Liver (tissue), 9 donors: ENCODE results near the gene SLX4IP. TPM values are rescaled to one million over a fixed set of nuclear protein-coding genes. Genes with fewer than 3 reads are reported as not detected.

Experiments used
- DNase-seq: peaks from one replicate; pipeline ENCODE4 v3.0.0-alpha.2; 2017; ENCODE audit warnings: low spot score
- H3K27ac ChIP-seq, 2 donors: one replicate each; pipeline ENCODE4 v1.7.0; 2013; ENCODE audit warnings: inconsistent platforms in 2 of 2, low read length in 2 of 2, control low read depth in 1 of 2, low read depth in 1 of 2, mild to moderate bottlenecking in 1 of 2
- H3K27me3 ChIP-seq, 4 donors: one replicate each; pipeline versions ENCODE4 v1.6.1 to v1.7.0; 2013; ENCODE audit warnings: low read length in 3 of 4, inconsistent platforms in 1 of 4, mild to moderate bottlenecking in 1 of 4, moderate library complexity in 1 of 4; ENCODE audit not compliant: control insufficient read depth in 4 of 4, insufficient read depth in 4 of 4
- H3K36me3 ChIP-seq, 4 donors: one replicate each; pipeline versions ENCODE4 v1.6.1 to v1.7.0; 2013; ENCODE audit warnings: low read length in 3 of 4, mild to moderate bottlenecking in 3 of 4, low read depth in 1 of 4, moderate library complexity in 1 of 4; ENCODE audit not compliant: control insufficient read depth in 4 of 4, insufficient read depth in 3 of 4
- H3K4me1 ChIP-seq, 4 donors: one replicate each; pipeline versions ENCODE4 v1.6.1 to v1.7.0; 2013; ENCODE audit warnings: low read length in 3 of 4, mild to moderate bottlenecking in 3 of 4, moderate library complexity in 1 of 4; ENCODE audit not compliant: control insufficient read depth in 4 of 4, insufficient read depth in 4 of 4
- H3K4me3 ChIP-seq, 3 donors: one replicate each; pipeline versions ENCODE4 v1.6.1 to v1.7.0; 2013; ENCODE audit warnings: low read length in 3 of 3, control low read depth in 1 of 3, low read depth in 1 of 3, mild to moderate bottlenecking in 1 of 3
- H3K9ac ChIP-seq, 2 donors: one replicate each; pipeline ENCODE4 v1.7.0; 2013; ENCODE audit warnings: low read length in 2 of 2, mild to moderate bottlenecking in 2 of 2, moderate library complexity in 2 of 2, control low read depth in 1 of 2, low read depth in 1 of 2
- H3K9me3 ChIP-seq, 4 donors: one replicate each; pipeline versions ENCODE4 v1.6.1 to v1.7.0; 2013; ENCODE audit warnings: low read length in 3 of 4; ENCODE audit not compliant: control insufficient read depth in 4 of 4
- ATF3 ChIP-seq: IDR thresholded peaks from 2 replicates; pipeline ENCODE4 v1.6.1; 2016; ENCODE audit warnings: antibody characterized with exemption
- EGR1 ChIP-seq, 2 donors: IDR thresholded peaks; 2 replicates each; pipeline ENCODE4 v1.6.1; 2016 to 2018; ENCODE audit warnings: antibody characterized with exemption in 2 of 2, low read depth in 2 of 2
- FOXA1 ChIP-seq: IDR thresholded peaks from 2 replicates; pipeline ENCODE4 v1.6.1; 2016; ENCODE audit warnings: antibody characterized with exemption
- FOXA2 ChIP-seq: IDR thresholded peaks from 2 replicates; pipeline ENCODE4 v1.6.1; 2016; ENCODE audit warnings: antibody characterized with exemption
- GABPA ChIP-seq, 2 donors: IDR thresholded peaks in 1 of 2; conservative IDR thresholded peaks in 1 of 2; 2 replicates each; pipeline ENCODE4 v1.6.1; 2016; ENCODE audit warnings: antibody characterized with exemption in 2 of 2, mild to moderate bottlenecking in 1 of 2, moderate library complexity in 1 of 2
- HNF4A ChIP-seq, 2 donors: conservative IDR thresholded peaks; 2 replicates each; pipeline ENCODE4 v1.6.1; 2016; ENCODE audit warnings: antibody characterized with exemption in 2 of 2, mild to moderate bottlenecking in 2 of 2
- HNF4G ChIP-seq: IDR thresholded peaks from 2 replicates; pipeline ENCODE4 v1.6.1; 2016; ENCODE audit warnings: antibody characterized with exemption
- JUND ChIP-seq, 2 donors: IDR thresholded peaks; 2 replicates each; pipeline ENCODE4 v1.6.1; 2016; ENCODE audit warnings: antibody characterized with exemption in 2 of 2
- NR2F2 ChIP-seq: IDR thresholded peaks from 2 replicates; pipeline ENCODE4 v1.6.1; 2016; ENCODE audit warnings: antibody characterized with exemption
- RAD21 ChIP-seq, 2 donors: IDR thresholded peaks; 2 replicates each; pipeline ENCODE4 v1.6.1; 2016; ENCODE audit warnings: antibody characterized with exemption in 2 of 2, mild to moderate bottlenecking in 2 of 2
- REST ChIP-seq: IDR thresholded peaks from 2 replicates; pipeline ENCODE4 v1.6.1; 2016; ENCODE audit warnings: antibody characterized with exemption, mild to moderate bottlenecking
- RXRA ChIP-seq, 2 donors: IDR thresholded peaks; 2 replicates each; pipeline ENCODE4 v1.6.1; 2017 to 2018; ENCODE audit warnings: antibody characterized with exemption in 2 of 2, mild to moderate bottlenecking in 1 of 2
- SP1 ChIP-seq: IDR thresholded peaks from 2 replicates; pipeline ENCODE4 v1.6.1; 2018; ENCODE audit warnings: antibody characterized with exemption, mild to moderate bottlenecking
- TAF1 ChIP-seq: conservative IDR thresholded peaks from 2 replicates; pipeline ENCODE4 v1.6.1; 2016; ENCODE audit warnings: antibody characterized with exemption, mild to moderate bottlenecking
- YY1 ChIP-seq: IDR thresholded peaks from 2 replicates; pipeline ENCODE4 v1.6.1; 2016; ENCODE audit warnings: antibody characterized with exemption, mild to moderate bottlenecking
- ZBTB33 ChIP-seq: IDR thresholded peaks from 2 replicates; pipeline ENCODE4 v1.6.1; 2016; ENCODE audit warnings: antibody characterized with exemption
- WGBS: extraction: QIAGEN DNeasy Blood & Tissue Kit; methylation state at CpG from one replicate; pipeline ENCODE4 v1.1.7; 2013; 5-methylcytosine and 5-hydroxymethylcytosine counted together
- polyA plus RNA-seq, 2 donors: library from polyadenylated mRNA; stranded (reverse) in 1 of 2; unstranded in 1 of 2; fragments of 200-250 nt in 1 of 2; fragments of >200 nt in 1 of 2; fragmentation: Nextera tagmentation in 1 of 2; extraction: Ambion mirVana in 1 of 2; gene quantifications; one replicate each; pipeline versions ENCODE4 v1.2.1 to v1.2.3, GENCODE V29; 2013 to 2015
- total RNA-seq, 2 donors: library from RNA; depleted of rRNA; stranded (reverse); fragments of >200 nt; gene quantifications; one replicate each; pipeline ENCODE4 v1.2.3, GENCODE V29; 2014
- TF ChIP-seq, protein P1 (sequence below): IDR thresholded peaks from 2 replicates; pipeline ENCODE4 v1.6.1; 2016; ENCODE audit warnings: antibody characterized with exemption
- TF ChIP-seq, protein P2 (sequence below): fragments of 150-350 bp; IDR thresholded peaks from 2 replicates; pipeline ENCODE4 v1.5.1; 2017; ENCODE audit warnings: improper control_type of control experiment, low read depth, low read length; ENCODE audit not compliant: missing input control
- donor health status: healthy.
- donor health status: healthy.
- donor health status: healthy.
- donor health status: healthy.
- donor health status: healthy.

SLX4IP gene
- total and polyA plus RNA-seq, 4 donors: 1.1 to 3.4 (median 2.7) TPM

DNA sequence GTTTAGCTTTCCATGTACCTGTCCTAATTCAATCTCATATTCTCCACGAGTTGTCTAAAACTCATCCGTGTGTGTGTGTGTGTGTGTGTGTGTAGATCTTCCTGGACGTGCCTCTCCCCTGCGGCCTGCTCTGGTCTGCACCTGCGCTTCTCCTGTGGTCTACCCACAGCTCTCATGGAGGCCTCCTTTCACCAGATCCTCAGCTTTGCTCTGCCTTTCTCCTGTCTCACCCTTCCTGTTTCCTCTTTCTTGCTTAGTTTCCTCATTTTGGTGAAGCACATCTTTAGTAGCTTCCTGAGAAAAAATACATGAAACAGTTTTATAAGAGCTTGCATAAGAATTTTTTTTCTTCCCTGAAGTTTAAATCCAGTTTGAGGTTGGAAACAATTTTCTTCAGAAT, 18.1 kb downstream of the SLX4IP start:
- Histone ChIP-seq H3K36me3 (no peaks in the 10 kb centered on the region), H3K27me3 (no peaks in the 10 kb centered on the region), H3K4me3 (no peak overlapping the region), H3K27ac (no peak overlapping the region), H3K9me3 (no peaks in the 10 kb centered on the region), H3K4me1 (peaks cover 3 to 4% (median 3%) of the 10 kb centered on the region in 4 donors), H3K9ac (no peak overlapping the region)
- TF ChIP-seq RAD21 (IDR thresholded peaks at IDR 0.05) (no peak), JUND (IDR thresholded peaks at IDR 0.05) (no peak), HNF4A (conservative IDR thresholded peaks at IDR 0.05) (no peak), REST (no peak), HNF4G (no peak), SP1 (no peak), ZBTB33 (no peak), GABPA (IDR thresholded peaks at IDR 0.05 in 1 of 2, conservative IDR thresholded peaks at IDR 0.05 in 1 of 2) (no peak), TAF1 (no peak), ATF3 (no peak), RXRA (IDR thresholded peaks at IDR 0.05) (no peak), FOXA1 (no peak), FOXA2 (no peak), NR2F2 (no peak), EGR1 (IDR thresholded peaks at IDR 0.05; ENCODE audit: low read depth in 2 of 2) (no peak), YY1 (no peak)
- TF ChIP-seq, protein P1, sequence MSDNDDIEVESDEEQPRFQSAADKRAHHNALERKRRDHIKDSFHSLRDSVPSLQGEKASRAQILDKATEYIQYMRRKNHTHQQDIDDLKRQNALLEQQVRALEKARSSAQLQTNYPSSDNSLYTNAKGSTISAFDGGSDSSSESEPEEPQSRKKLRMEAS: no peak
- TF ChIP-seq, protein P2, sequence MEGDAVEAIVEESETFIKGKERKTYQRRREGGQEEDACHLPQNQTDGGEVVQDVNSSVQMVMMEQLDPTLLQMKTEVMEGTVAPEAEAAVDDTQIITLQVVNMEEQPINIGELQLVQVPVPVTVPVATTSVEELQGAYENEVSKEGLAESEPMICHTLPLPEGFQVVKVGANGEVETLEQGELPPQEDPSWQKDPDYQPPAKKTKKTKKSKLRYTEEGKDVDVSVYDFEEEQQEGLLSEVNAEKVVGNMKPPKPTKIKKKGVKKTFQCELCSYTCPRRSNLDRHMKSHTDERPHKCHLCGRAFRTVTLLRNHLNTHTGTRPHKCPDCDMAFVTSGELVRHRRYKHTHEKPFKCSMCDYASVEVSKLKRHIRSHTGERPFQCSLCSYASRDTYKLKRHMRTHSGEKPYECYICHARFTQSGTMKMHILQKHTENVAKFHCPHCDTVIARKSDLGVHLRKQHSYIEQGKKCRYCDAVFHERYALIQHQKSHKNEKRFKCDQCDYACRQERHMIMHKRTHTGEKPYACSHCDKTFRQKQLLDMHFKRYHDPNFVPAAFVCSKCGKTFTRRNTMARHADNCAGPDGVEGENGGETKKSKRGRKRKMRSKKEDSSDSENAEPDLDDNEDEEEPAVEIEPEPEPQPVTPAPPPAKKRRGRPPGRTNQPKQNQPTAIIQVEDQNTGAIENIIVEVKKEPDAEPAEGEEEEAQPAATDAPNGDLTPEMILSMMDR: no peak
- no peak for DNase-seq
- 73% methylated on average over 5 of the region's 5 CpGs for WGBS
